A549 (cell line): Measurements from ENCODE around the gene S100A12.

Experiments used
- CEBPB ChIP-seq, 2 experiments: fragments of >200 bp in 1 of 2; sonication (Bioruptor Twin) in 1 of 2; formaldehyde crosslinking in 1 of 2; IDR thresholded peaks; 2 replicates each; pipeline ENCODE4 v1.6.1; 2012 to 2016
- CHD2 ChIP-seq: fragments of 150-350 bp; IDR thresholded peaks from 2 replicates; pipeline ENCODE4 v1.6.1; 2014; ENCODE audit warnings: low read length; ENCODE audit not compliant: partially characterized antibody
- EP300 ChIP-seq, 2 experiments: fragments of >200 bp; sonication (Bioruptor Twin); formaldehyde crosslinking; IDR thresholded peaks; 2 replicates in 1 of 2; 3 replicates in 1 of 2; pipeline ENCODE4 v1.6.1; 2016 to 2017
- POLR2A ChIP-seq: IDR thresholded peaks from 2 replicates; pipeline ENCODE4 v1.6.1; 2012; ENCODE audit warnings: mild to moderate bottlenecking, low read length
- RCOR1 ChIP-seq: fragments of 150-350 bp; IDR thresholded peaks from 2 replicates; pipeline ENCODE4 v1.6.1; 2014; ENCODE audit warnings: antibody characterized with exemption, low read length, low read depth
- SMC3 ChIP-seq: fragments of >200 bp; sonication (Bioruptor Twin); formaldehyde crosslinking; IDR thresholded peaks from 3 replicates; pipeline ENCODE4 v1.6.1; 2018; ENCODE audit warnings: inconsistent platforms
- TF ChIP-seq, protein P1 (sequence below): fragments of >200 bp; sonication (Bioruptor Twin); formaldehyde crosslinking; IDR thresholded peaks from 3 replicates; pipeline ENCODE4 v1.5.1; 2016
- TF ChIP-seq, protein P2 (sequence below): IDR thresholded peaks from 2 replicates; pipeline ENCODE4 v1.6.1; 2012
- TF ChIP-seq, protein P3 (sequence below): fragments of 250-450 bp; sonication (Bioruptor Pico); IDR thresholded peaks from 2 replicates; pipeline ENCODE4 v1.5.0; 2020; ENCODE audit warnings: low read depth, mild to moderate bottlenecking, moderate library complexity

DNA sequence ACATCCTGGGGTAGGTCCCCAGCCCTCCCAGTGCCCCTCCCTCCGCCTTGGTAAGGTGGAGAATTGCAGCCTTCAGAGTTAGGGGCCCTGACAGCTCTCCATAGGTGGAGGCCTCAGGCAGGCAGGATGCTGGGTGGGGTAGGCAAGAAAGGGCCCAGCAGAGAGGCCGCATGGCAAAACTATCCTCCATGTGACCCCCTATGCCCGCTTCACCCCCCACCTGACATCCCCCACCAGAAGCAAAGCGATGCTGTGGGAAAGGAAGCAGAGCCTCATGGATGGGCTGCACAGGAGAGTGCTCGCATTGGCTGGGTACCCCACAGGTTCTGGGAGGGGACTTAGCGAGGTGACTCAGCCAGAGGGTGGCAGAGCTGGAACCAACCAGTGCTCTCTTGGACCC lies 16.2 kb downstream of the S100A12 start:
- TF ChIP-seq POLR2A: no peak
- no peak for TF ChIP-seq RCOR1
- TF ChIP-seq SMC3: no peak
- TF ChIP-seq CEBPB (IDR thresholded peaks at IDR 0.05): no peak
- TF ChIP-seq, protein P1, sequence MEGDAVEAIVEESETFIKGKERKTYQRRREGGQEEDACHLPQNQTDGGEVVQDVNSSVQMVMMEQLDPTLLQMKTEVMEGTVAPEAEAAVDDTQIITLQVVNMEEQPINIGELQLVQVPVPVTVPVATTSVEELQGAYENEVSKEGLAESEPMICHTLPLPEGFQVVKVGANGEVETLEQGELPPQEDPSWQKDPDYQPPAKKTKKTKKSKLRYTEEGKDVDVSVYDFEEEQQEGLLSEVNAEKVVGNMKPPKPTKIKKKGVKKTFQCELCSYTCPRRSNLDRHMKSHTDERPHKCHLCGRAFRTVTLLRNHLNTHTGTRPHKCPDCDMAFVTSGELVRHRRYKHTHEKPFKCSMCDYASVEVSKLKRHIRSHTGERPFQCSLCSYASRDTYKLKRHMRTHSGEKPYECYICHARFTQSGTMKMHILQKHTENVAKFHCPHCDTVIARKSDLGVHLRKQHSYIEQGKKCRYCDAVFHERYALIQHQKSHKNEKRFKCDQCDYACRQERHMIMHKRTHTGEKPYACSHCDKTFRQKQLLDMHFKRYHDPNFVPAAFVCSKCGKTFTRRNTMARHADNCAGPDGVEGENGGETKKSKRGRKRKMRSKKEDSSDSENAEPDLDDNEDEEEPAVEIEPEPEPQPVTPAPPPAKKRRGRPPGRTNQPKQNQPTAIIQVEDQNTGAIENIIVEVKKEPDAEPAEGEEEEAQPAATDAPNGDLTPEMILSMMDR: no peak
- no peak for TF ChIP-seq EP300 (IDR thresholded peaks at IDR 0.05)
- TF ChIP-seq, protein P2, sequence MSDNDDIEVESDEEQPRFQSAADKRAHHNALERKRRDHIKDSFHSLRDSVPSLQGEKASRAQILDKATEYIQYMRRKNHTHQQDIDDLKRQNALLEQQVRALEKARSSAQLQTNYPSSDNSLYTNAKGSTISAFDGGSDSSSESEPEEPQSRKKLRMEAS: no peak
- TF ChIP-seq, protein P3, sequence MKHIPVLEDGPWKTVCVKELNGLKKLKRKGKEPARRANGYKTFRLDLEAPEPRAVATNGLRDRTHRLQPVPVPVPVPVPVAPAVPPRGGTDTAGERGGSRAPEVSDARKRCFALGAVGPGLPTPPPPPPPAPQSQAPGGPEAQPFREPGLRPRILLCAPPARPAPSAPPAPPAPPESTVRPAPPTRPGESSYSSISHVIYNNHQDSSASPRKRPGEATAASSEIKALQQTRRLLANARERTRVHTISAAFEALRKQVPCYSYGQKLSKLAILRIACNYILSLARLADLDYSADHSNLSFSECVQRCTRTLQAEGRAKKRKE (CRISPR knock-in tag): no peak
- TF ChIP-seq CHD2: no peak
